H1 (cell line): ENCODE measurements around the gene ELMO1. TPM values are rescaled to one million over a fixed set of nuclear protein-coding genes. Genes with fewer than 3 reads are reported as not detected.

Experiments
- CTCF ChIA-PET: fragments of 300-600 bp; sonication (Branson Sonifier 250); formaldehyde crosslinking; loops from one replicate; lab custom pipeline; 2021; ENCODE audit not compliant: partially characterized antibody; lab: Charles Lee
- POLR2A ChIA-PET: fragments of 300-600 bp; sonication (Branson Sonifier 250); formaldehyde crosslinking; loops from one replicate; lab custom pipeline; 2021; ENCODE audit warnings: inconsistent platforms; ENCODE audit not compliant: partially characterized antibody; lab: Charles Lee
- DNase-seq, 2 experiments: peaks; one replicate each; pipeline versions ENCODE4 v3.0.0 to v3.0.0-alpha.2; 2010 to 2022; ENCODE audit warnings: low spot score in 2 of 2, low read depth in 1 of 2, mixed read lengths in 1 of 2
- FAIRE-seq: peaks from 2 replicates; lab custom pipeline; 2011; peaks lifted over from hg19 to GRCh38; lab: Jason Lieb, UNC
- H2AFZ ChIP-seq: 2 replicates; pipeline ENCODE4 v1.8.1; 2012; ENCODE audit warnings: low read length, inconsistent platforms
- H2AK5ac ChIP-seq: 2 replicates; pipeline ENCODE4 v1.6.1; 2013; ENCODE audit warnings: low read depth, low read length
- H2BK120ac ChIP-seq: replicated peaks from 2 replicates; pipeline ENCODE3; 2013; ENCODE audit warnings: low read depth, low read length, inconsistent platforms
- H2BK12ac ChIP-seq: 2 replicates; pipeline ENCODE4 v1.6.1; 2013; ENCODE audit warnings: low read depth, low read length
- H2BK15ac ChIP-seq: 2 replicates; pipeline ENCODE4 v1.6.1; 2013; ENCODE audit warnings: low read length
- H2BK20ac ChIP-seq: 2 replicates; pipeline ENCODE4 v1.6.1; 2013; ENCODE audit warnings: low read length
- H2BK5ac ChIP-seq: 2 replicates; pipeline ENCODE4 v1.6.1; 2013; ENCODE audit warnings: low read depth, low read length
- H3K14ac ChIP-seq: 2 replicates; pipeline ENCODE4 v1.6.1; 2013; ENCODE audit warnings: inconsistent platforms; ENCODE audit not compliant: insufficient read length
- H3K18ac ChIP-seq: 2 replicates; pipeline ENCODE4 v1.6.1; 2013; ENCODE audit warnings: low read length; ENCODE audit errors: extremely low read depth
- H3K23ac ChIP-seq: 2 replicates; pipeline ENCODE4 v1.6.1; 2013; ENCODE audit warnings: inconsistent platforms; ENCODE audit not compliant: insufficient read length
- H3K23me2 ChIP-seq: 2 replicates; pipeline ENCODE4 v1.6.1; 2013; ENCODE audit warnings: low read depth, low read length
- H3K27ac ChIP-seq: 2 replicates; pipeline ENCODE4 v1.6.1; 2011; ENCODE audit warnings: low read depth, low read length, inconsistent platforms
- H3K27me3 ChIP-seq, 4 experiments: replicated peaks in 1 of 4; 1 replicate in 1 of 4; 2 replicates in 3 of 4; pipeline versions ENCODE4 v1.6.1 to v1.8.1; 2011 to 2013; ENCODE audit warnings: low read length in 3 of 4, mild to moderate bottlenecking in 3 of 4, inconsistent platforms in 2 of 4, mixed read lengths in 2 of 4, moderate library complexity in 1 of 4; ENCODE audit not compliant: control insufficient read depth in 3 of 4, insufficient read depth in 3 of 4; ENCODE audit errors: extremely low read depth in 1 of 4
- H3K36me3 ChIP-seq, 4 experiments: 2 replicates each; pipeline versions ENCODE4 v1.6.1 to v1.8.1; 2011 to 2013; ENCODE audit warnings: mild to moderate bottlenecking in 4 of 4, low read length in 3 of 4, moderate library complexity in 2 of 4, control low read depth in 1 of 4, inconsistent platforms in 1 of 4; ENCODE audit not compliant: insufficient read depth in 4 of 4, control insufficient read depth in 2 of 4
- H3K4ac ChIP-seq: replicated peaks from 2 replicates; pipeline ENCODE3; 2013; ENCODE audit warnings: low read length, low read depth, mixed read lengths, inconsistent platforms; ENCODE audit not compliant: insufficient read length
- H3K4me1 ChIP-seq, 4 experiments: replicated peaks in 1 of 4; 1 replicate in 1 of 4; 2 replicates in 3 of 4; pipeline versions ENCODE4 v1.6.1 to v1.8.1; 2011 to 2013; ENCODE audit warnings: low read length in 3 of 4, inconsistent platforms in 2 of 4, mixed read lengths in 1 of 4; ENCODE audit not compliant: insufficient read depth in 4 of 4, control insufficient read depth in 3 of 4
- H3K4me2 ChIP-seq, 2 experiments: 2 replicates each; pipeline versions ENCODE4 v1.6.1 to v1.8.1; 2011 to 2013; ENCODE audit warnings: low read depth in 2 of 2, low read length in 2 of 2, control low read depth in 1 of 2, inconsistent platforms in 1 of 2, mild to moderate bottlenecking in 1 of 2; ENCODE audit not compliant: insufficient read depth in 1 of 2
- H3K4me3 ChIP-seq, 4 experiments: fragments of 200-600, 300-600 bp in 1 of 4; sonication (generic), shearing (Covaris generic), sonication (Bioruptor Twin) in 1 of 4; 2 replicates each; pipeline versions ENCODE4 v1.5.1 to v1.8.1; 2011 to 2016; ENCODE audit warnings: low read length in 4 of 4, low read depth in 3 of 4, control low read depth in 2 of 4, inconsistent platforms in 2 of 4, mild to moderate bottlenecking in 2 of 4, mixed read lengths in 1 of 4, moderate library complexity in 1 of 4; ENCODE audit not compliant: insufficient read depth in 2 of 4; ENCODE audit errors: extremely low read depth in 1 of 4
- H3K56ac ChIP-seq: replicated peaks from 2 replicates; pipeline ENCODE3; 2013; ENCODE audit warnings: low read depth, mild to moderate bottlenecking, mixed read lengths, low read length, inconsistent platforms; ENCODE audit not compliant: insufficient read length
- H3K79me1 ChIP-seq: 2 replicates; pipeline ENCODE4 v1.6.1; 2013; ENCODE audit warnings: low read depth, low read length, control low read depth
- H3K79me2 ChIP-seq, 2 experiments: 2 replicates each; pipeline versions ENCODE4 v1.6.1 to v1.8.1; 2012 to 2013; ENCODE audit warnings: low read length in 2 of 2, mild to moderate bottlenecking in 2 of 2, inconsistent platforms in 1 of 2; ENCODE audit not compliant: insufficient read depth in 2 of 2, control insufficient read depth in 1 of 2
- H3K9ac ChIP-seq, 4 experiments: replicated peaks in 1 of 4; 1 replicate in 1 of 4; 2 replicates in 3 of 4; pipeline versions ENCODE4 v1.6.1 to v1.8.1; 2011 to 2013; ENCODE audit warnings: low read depth in 3 of 4, low read length in 3 of 4, control low read depth in 2 of 4, mild to moderate bottlenecking in 2 of 4, moderate library complexity in 2 of 4, inconsistent platforms in 1 of 4; ENCODE audit errors: extremely low read depth in 1 of 4
- H3K9me3 ChIP-seq, 2 experiments: 2 replicates each; pipeline versions ENCODE4 v1.6.1 to v1.8.1; 2012 to 2013; ENCODE audit warnings: mild to moderate bottlenecking in 2 of 2, moderate library complexity in 2 of 2, control low read depth in 1 of 2, inconsistent platforms in 1 of 2, low read depth in 1 of 2, low read length in 1 of 2, mixed read lengths in 1 of 2; ENCODE audit not compliant: insufficient read depth in 2 of 2
- H4K20me1 ChIP-seq, 2 experiments: replicated peaks in 1 of 2; 2 replicates each; pipeline versions ENCODE3 to v1.8.1; 2011 to 2013; ENCODE audit warnings: inconsistent platforms in 2 of 2, low read length in 2 of 2, mild to moderate bottlenecking in 1 of 2; ENCODE audit not compliant: insufficient read depth in 2 of 2, control insufficient read depth in 1 of 2
- H4K5ac ChIP-seq: 2 replicates; pipeline ENCODE4 v1.6.1; 2013; ENCODE audit warnings: low read length, low read depth, mixed read lengths, inconsistent platforms; ENCODE audit not compliant: insufficient read length
- H4K8ac ChIP-seq: 2 replicates; pipeline ENCODE4 v1.8.0; 2013; ENCODE audit warnings: mild to moderate bottlenecking, moderate library complexity, low read length, inconsistent platforms; ENCODE audit not compliant: insufficient read depth; ENCODE audit errors: extremely low read depth
- H4K91ac ChIP-seq: replicated peaks from 2 replicates; pipeline ENCODE3; 2013; ENCODE audit warnings: low read length, mixed read lengths, inconsistent platforms; ENCODE audit not compliant: insufficient read length
- CHD1 ChIP-seq: IDR thresholded peaks from 2 replicates; pipeline ENCODE4 v1.6.1; 2012; ENCODE audit warnings: low read depth, low read length, improper control_type of control experiment
- CTBP2 ChIP-seq: IDR thresholded peaks from 2 replicates; pipeline ENCODE4 v1.7.0; 2011; ENCODE audit warnings: borderline replicate concordance, mild to moderate bottlenecking, moderate library complexity, mixed read lengths, low read length; ENCODE audit not compliant: insufficient read depth, insufficient read length
- EGR1 ChIP-seq: IDR thresholded peaks from 2 replicates; pipeline ENCODE4 v1.6.1; 2011; ENCODE audit warnings: low read depth, low read length, borderline replicate concordance
- NRF1 ChIP-seq: IDR thresholded peaks from 2 replicates; pipeline ENCODE4 v1.6.1; 2011; ENCODE audit warnings: mild to moderate bottlenecking, low read depth, low read length, improper control_type of control experiment
- RAD21 ChIP-seq, 2 experiments: IDR thresholded peaks in 1 of 2; conservative IDR thresholded peaks in 1 of 2; 2 replicates each; pipeline ENCODE4 v1.6.1; 2011; ENCODE audit warnings: low read depth in 2 of 2, low read length in 2 of 2, improper control_type of control experiment in 1 of 2, inconsistent platforms in 1 of 2, mild to moderate bottlenecking in 1 of 2, moderate library complexity in 1 of 2
- RFX5 ChIP-seq: IDR thresholded peaks from 2 replicates; pipeline ENCODE4 v1.6.1; 2011; ENCODE audit warnings: low read depth, low read length, improper control_type of control experiment, borderline replicate concordance
- SP2 ChIP-seq: IDR thresholded peaks from 2 replicates; pipeline ENCODE4 v1.6.1; 2012; ENCODE audit warnings: mild to moderate bottlenecking, low read length, inconsistent platforms
- WGBS, 2 experiments: shearing (Covaris generic) in 1 of 2; methylation state at CpG; one replicate each; pipeline versions ENCODE4 v1.1.6 to v1.1.7; 2013 to 2015; ENCODE audit warnings: low lambda C conversion rate in 2 of 2, mixed read lengths in 2 of 2, inconsistent platforms in 1 of 2, low coverage in 1 of 2, missing lambda C conversion rate in 1 of 2; ENCODE audit not compliant: insufficient replicate concordance in 2 of 2, insufficient coverage in 1 of 2, insufficient read length in 1 of 2; ENCODE audit errors: extremely low coverage in 1 of 2, missing lambda C conversion rate in 1 of 2; 5-methylcytosine and 5-hydroxymethylcytosine counted together
- polyA plus RNA-seq, 7 experiments: library from polyadenylated mRNA; depleted of rRNA in 3 of 7; stranded (reverse) in 5 of 7; unstranded in 2 of 7; fragments of >200 nt in 5 of 7; fragments of 200-250 nt in 2 of 7; gene quantifications; 1 replicate in 5 of 7; 2 replicates in 1 of 7; 4 replicates in 1 of 7; pipeline versions ENCODE4 v1.2.1 to v1.2.3, GENCODE V29; 2011 to 2013; ENCODE audit warnings: missing spikeins in 2 of 7, mixed read lengths in 2 of 7
- total RNA-seq: library from RNA; stranded (reverse); fragmentation: NEBNext Ultra II Directional; extraction: Animal tissue kit (Norgen Biotek cat#: 25700); gene quantifications from 2 replicates; pipeline ENCODE4 v1.2.1, GENCODE V29; 2021
- TF ChIP-seq, protein P1 (sequence below): IDR thresholded peaks from 2 replicates; pipeline ENCODE4 v1.6.1; 2012; ENCODE audit warnings: inconsistent platforms

The ELMO1 gene
- total and polyA plus RNA-seq, 2 of the 8 experiments (the other 6 are each of a cell fraction or from before 2014, with no cell fraction given), result 18.4 to 21.0 TPM

DNA sequence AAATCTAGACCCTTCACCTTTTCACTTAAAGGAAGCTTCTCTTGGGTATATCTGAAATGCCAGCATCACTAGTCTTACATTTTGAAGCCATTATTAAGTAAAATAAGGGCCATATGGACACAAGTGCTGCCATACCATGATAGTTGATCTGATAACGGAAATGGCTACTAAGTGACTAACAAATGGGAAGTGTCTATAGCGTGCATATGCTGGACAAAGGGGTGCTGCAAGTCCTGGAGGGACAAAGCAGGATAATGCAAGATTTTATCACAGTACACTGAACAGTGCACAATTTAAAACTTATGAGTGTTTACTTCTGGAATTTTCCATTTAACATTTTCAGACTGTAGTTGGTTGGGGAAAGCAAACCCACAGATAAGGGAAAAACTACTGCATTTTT, 117.9 kb downstream of the ELMO1 start:
- Histone ChIP-seq H3K9ac (no peak overlapping the region), H4K91ac (no peak overlapping the region), H2BK15ac (no peak overlapping the region), H2AK5ac (no peak overlapping the region), H4K20me1 (peaks cover 0 to 2% of the 10 kb centered on the region in 2 experiments), H3K4me2 (no peak overlapping the region), H3K79me1 (no peaks in the 10 kb centered on the region), H3K18ac (no peak overlapping the region), H3K56ac (no peak overlapping the region), H4K5ac (no peak overlapping the region), H3K4ac (no peak overlapping the region), H2BK12ac (no peak overlapping the region), H4K8ac (no peak overlapping the region), H3K27ac (no peak overlapping the region), H2BK5ac (no peak overlapping the region), H2BK20ac (no peak overlapping the region), H3K4me1 (no peaks in the 10 kb centered on the region; a peak in 1 of 7 replicates), H2BK120ac (no peak overlapping the region), H3K79me2 (no peaks in the 10 kb centered on the region), H3K36me3 (no peaks in the 10 kb centered on the region; a peak in 1 of 8 replicates), H2AFZ (no peak overlapping the region), H3K9me3 (no peaks in the 10 kb centered on the region), H3K27me3 (no peaks in the 10 kb centered on the region), H3K14ac (no peak overlapping the region), H3K23me2 (no peaks in the 10 kb centered on the region), H3K23ac (no peak overlapping the region), H3K4me3 (no peak overlapping the region)
- TF ChIP-seq EGR1 (no peak), CTBP2 (no peak), RAD21 (IDR thresholded peaks at IDR 0.05 in 1 of 2, conservative IDR thresholded peaks at IDR 0.05 in 1 of 2; ENCODE audit: low read depth in 2 of 2, low read length in 2 of 2) (no peak), NRF1 (no peak), CHD1 (no peak), RFX5 (no peak), SP2 (no peak)
- TF ChIP-seq, protein P1, sequence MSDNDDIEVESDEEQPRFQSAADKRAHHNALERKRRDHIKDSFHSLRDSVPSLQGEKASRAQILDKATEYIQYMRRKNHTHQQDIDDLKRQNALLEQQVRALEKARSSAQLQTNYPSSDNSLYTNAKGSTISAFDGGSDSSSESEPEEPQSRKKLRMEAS, result no peak
- CTCF ChIA-PET, result interaction anchor here (1.6 kb wide), 1 partner anchor 42 kb away, joined by 4 read pairs; no protein-coding TSS in a partner anchor
- POLR2A ChIA-PET, result interaction anchor here (0.7 kb wide), 1 partner anchor 300 kb away, joined by 3 read pairs; no protein-coding TSS in a partner anchor
- no peak for DNase-seq
- FAIRE-seq, result no peak
- 42% methylated on average over 2 of the region's 2 CpGs; no CpG with 5 or more reads in 1 of the 2 experiments for WGBS, 2 experiments
